Activated CD4-positive, alpha-beta T cell treated with anti-CD3 and anti-CD28 coated beads, Interleukin-2, amount 50 U/mL, for 24 hours (primary cell): ENCODE measurements around the gene RC3H2.
"Not testable (repeated sequence)": the region's sequence is repeated elsewhere in the genome, so short reads cannot be mapped to it uniquely, and the experiment has no call there.

Experiments used
- DNase-seq, 2 donors: peaks; one replicate each; pipeline ENCODE4 v3.0.0-alpha.2; 2020; ENCODE audit warnings: low read depth in 1 of 2, low spot score in 1 of 2

RC3H2 gene

GRCh38 chr9:122922713-122923112 lies 17.6 kb upstream of the RC3H2 start:
- no peak for DNase-seq

DNA sequence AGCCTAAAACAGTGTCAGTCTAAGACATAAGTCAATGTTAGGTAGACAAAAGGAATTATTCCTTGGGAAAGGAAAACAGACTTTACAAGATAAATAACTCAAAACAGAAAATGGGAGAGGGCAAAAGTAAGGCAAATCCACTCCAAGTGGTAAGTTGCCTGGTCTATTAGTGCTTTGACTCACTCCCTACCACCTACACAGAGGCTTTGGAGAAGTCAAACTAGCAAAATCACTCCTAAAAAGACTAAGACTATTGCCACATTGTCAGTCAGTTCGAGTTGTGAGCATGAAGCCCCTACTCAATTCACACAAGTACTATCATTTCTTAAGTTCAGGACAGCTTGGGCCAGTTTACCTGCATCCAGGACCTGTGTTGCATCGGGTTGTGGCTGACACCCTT lies 13.2 kb upstream of the RC3H2 start:
- DNase-seq = no peak

DNA sequence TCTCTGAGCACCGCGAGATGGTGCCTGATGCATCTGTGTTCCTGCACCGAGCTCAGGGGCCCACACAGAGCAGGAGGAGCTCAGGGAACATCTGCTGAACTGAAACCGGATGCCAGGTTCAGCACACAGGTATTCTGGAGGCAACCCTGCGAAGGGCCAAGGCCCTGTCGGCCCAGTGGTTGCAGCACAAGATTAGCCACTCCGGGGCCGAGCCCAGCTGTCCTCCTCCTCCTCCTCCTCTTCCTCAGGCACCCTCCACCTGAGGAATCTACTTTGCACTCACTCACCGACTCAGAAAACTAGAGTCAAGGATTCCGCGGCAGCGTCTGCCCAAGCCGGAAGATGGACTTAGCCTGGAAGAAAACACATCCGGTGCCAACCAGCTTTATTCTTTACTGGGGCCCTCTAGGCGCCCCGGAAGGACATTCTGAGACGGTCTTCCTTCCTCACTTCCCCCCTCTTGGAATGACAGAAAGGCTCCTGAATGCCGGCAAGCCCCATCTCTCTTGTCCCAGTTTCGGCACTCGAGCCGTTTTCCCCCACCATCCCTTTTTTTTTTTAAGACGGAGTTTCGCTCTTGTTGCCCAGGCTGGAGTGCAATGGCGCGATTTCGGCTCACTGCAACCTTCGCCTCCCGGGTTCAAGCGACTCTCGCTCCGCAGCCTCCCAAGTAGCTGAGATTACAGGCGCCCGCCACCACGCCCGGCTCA lies 8.0 kb upstream of the RC3H2 start, which contains the start of gene ZBTB6:
TSS of gene ZBTB6 (minus strand) at position 360 of the 710 bp plus-strand sequence. CDS start 1,251 bp downstream, outside the sequence.
- peak; percentile 53 to 70 for DNase-seq

DNA sequence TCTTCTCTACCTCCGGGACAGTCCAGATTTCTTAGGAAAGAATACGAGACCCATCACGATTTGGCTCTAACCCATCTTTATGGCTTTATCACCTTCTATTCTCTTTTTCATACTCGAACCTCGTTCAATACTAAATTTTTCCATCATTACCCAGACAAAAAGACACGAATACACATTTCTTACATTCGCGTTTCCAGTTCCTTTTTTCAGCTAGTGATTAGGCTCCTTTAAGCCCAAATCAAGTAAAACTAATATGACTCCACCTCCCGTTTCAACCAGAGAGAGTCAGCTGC lies 7.5 kb upstream of the RC3H2 start:
- no peak for DNase-seq

- not testable (repeated sequence) for DNase-seq
These were observed 963 bp upstream of the RC3H2 start for GRCh38 chr9:122906122-122906521.

- DNase-seq = no peak
These were observed 715 bp downstream of the RC3H2 start for GRCh38 chr9:122904466-122904822.

GRCh38 chr9:122900791-122901190 lies 4.4 kb downstream of the RC3H2 start:
- no peak for DNase-seq

- DNase-seq = no peak
These were observed 7.2 kb downstream of the RC3H2 start for GRCh38 chr9:122897969-122898368.

DNA sequence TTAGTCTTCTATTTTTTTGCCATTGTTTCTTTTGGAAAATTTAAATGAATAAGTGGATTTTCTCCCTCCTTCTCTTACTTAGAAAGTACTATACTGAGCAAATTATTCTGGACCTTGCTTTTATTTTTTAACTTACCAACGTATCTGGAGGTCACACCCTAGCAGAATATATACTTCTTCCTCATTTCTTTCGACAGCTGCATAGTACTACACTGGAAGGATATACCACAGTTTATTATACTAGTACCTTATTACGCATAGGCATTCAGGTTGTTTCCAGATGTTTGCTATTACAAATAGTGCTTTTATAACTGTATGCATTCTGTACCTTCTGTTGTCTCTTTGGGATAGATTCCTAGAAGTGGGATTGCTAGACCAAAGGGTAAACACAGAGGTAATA lies 16.7 kb downstream of the RC3H2 start:
- no peak for DNase-seq

GRCh38 chr9:122883125-122883524 lies 22.0 kb downstream of the RC3H2 start:
- DNase-seq = no peak

DNA sequence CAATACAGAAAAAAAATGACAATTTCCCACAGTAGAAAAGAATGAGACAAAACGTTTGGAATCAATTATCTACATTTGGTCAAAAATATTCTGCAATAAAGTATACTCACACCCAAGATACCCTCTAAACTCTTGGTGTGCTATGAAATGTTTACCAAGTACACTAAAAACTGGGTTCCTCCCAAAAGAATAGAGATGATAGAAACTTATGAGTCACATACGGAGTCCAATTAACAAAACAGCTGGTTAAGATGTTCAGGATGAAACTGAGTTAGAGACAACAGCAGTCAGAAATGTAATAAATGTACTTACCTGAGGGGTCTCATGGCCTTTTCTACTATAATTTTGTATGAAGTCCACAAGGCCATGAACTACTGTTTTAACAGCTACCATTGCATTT lies 25.7 kb downstream of the RC3H2 start:
- no peak for DNase-seq

DNA sequence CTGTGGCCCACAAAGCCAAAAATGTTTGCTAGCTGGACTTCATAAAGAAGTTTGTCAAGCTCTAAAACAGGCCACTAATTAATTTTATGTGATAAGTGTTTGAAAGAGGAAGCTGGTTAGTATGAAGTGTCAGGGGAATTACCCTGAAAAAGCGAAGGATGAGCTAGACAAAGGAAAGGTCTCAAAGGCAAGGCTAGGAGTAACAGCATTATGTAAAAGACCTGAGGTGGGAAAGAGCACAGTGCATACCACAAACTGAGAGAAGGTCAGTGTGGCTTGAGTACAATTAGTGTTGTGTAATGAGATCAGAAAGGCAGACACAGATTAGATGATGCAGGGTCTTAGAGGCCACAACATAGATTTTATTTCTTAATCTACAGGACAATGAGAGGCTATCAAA lies 29.6 kb downstream of the RC3H2 start:
- DNase-seq = no peak

DNA sequence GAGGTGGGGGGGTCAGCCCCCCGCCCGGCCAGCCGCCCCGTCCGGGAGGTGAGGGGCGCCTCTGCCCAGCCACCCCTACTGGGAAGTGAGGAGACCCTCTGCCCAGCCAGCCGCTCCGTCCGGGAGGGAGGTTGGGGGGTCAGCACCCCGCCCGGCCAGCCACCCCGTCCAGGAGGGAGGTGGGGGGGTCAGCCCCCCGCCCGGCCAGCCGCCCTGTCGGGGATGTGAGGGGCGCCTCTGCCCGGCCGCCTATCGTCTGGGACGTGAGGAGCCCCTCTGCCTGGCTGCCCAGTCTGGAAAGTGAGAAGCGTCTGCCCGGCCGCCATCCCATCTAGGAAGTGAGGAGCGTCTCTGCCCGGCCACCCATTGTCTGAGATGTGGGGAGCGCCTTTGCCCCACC lies 37.9 kb downstream of the RC3H2 start:
- not testable (repeated sequence) for DNase-seq

DNA sequence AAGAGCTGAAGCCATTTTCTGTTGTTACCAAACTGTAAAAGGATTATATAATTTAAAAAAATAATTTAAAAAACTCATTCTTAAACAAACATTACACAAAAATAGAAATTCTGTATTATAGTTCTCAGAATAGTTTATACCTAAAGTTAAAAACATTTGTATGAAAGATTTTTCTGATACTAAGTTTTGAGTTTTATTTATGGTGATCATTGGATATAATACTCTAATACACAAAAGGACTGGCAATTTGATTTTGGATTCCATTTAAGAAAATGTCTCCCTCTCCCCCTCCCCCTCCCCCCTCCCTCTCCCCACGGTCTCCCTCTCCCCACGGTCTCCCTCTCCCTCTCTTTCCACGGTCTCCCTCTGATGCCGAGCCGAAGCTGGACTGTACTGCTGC lies 39.1 kb downstream of the RC3H2 start:
- no peak for DNase-seq

DNA sequence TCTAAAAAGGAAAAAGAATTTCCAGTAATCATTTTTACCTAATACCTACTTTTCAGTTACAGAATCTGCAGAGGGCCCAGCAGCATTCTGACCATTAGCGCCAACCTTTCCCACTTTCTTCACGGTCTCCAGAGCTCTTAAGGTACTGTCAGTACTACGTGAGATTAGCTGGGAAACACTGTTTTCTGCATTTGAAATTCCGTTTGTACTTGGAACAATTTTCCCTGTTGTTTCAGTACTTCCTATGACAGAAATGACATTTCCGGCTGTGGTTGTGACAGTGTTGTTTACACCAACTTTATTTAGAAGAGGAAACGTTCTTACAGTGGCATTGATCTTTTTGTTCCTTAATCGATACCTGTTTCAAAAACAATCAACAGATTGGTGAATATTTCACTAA lies 39.9 kb downstream of the RC3H2 start:
- DNase-seq = no peak

DNA sequence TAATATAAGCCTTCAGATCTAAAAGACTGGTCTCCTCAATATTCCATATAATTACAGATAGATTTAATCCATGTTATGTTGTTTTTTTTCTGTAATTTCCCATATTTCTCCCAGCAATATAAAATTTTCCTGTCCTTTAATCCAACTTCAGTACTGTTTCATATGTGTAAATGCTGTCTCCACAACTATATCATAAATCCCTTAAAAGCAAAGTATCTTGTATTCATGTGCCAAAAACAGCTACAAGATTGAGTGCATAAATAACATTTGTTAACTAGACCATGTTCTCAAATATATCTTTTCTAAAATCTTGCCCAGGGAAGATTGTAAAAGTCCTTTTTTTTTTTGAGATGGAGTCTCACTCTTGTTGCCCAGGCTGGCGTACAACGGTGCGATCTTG lies 41.8 kb downstream of the RC3H2 start:
- no peak for DNase-seq

- no peak for DNase-seq
These were observed 44.6 kb downstream of the RC3H2 start for GRCh38 chr9:122860319-122861142.

GRCh38 chr9:122857815-122858214 lies 47.3 kb downstream of the RC3H2 start:
- no peak for DNase-seq

GRCh38 chr9:122852085-122852786 lies 52.9 kb downstream of the RC3H2 start:
- not testable (repeated sequence) for DNase-seq

DNA sequence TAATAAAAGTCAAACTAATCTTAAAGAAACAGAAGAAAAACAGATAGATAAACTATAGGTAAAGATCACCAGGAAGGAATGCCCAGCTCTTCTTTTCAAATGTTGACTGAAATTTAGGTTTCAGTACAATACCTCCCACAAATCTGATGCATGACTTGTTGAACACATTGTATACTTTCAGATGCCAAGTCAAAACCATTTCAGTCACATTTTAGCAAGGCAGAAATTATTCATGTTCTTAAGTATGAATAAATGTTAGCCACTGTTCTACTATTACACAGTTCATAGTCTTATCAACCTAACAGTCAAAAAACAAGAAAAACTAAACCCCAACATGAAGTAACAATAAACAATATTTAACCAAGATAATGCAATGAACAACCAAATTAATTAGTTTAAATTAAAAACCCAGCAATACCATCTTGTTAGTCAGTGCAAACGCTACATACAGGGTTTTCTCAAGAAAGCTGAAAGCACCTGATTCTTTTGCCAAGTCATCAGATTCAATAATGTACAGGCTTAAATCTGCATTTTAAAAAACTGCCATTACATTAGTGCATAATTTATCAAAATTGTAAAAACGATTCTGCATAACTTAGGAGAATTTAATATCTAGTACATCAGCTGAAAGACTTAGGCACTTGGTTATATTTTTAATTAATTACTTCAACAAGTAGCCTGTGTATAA lies 56.8 kb downstream of the RC3H2 start:
- no peak for DNase-seq

DNA sequence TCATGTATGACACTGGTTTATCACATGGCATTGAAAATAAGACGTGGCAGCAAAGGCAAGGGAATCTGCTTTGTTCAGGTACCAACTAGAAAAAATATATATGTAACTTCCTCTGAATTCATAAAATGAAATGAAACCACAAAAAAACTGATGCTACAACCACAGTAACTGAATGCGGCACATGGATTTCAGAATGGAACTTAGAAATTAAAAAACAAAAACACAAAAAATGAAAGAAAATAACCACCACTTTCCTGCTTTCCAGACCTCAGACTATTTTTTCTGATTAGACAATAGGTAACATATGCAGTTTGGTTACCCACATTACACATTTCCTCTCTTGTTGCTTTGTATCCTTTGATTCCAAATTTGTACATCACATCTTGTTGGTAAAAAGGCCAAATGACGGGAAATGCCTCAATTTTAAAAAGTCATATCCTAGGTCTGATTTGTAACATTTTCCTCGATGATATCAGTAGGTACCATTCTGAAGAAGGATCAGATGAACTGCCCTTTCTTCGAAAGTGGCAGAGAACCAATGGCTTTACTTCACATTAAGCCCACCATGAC lies 58.7 kb downstream of the RC3H2 start:
- no peak for DNase-seq
